Activated CD8-positive, alpha-beta memory T cell treated with anti-CD3 and anti-CD28 coated beads, Interleukin-2, amount 50 U/mL, for 4 hours (primary cell): ENCODE measurements around the gene GNB2.

ENCODE experiments used
- DNase-seq: peaks from one replicate; pipeline ENCODE4 v3.0.0-alpha.2; 2020

The GNB2 gene

GRCh38 chr7:100682228-100682741, 8.7 kb downstream of the GNB2 start:
- no peak for DNase-seq

- DNase-seq: no peak
Observed at GRCh38 chr7:100682991-100683658, 9.6 kb downstream of the GNB2 start.

- no peak for DNase-seq
Observed at GRCh38 chr7:100683659-100684533, 10.4 kb downstream of the GNB2 start.

- no peak for DNase-seq
Observed at GRCh38 chr7:100684534-100685042, 11.0 kb downstream of the GNB2 start.

- DNase-seq: no peak
Observed at GRCh38 chr7:100685049-100685605, 11.6 kb downstream of the GNB2 start.

- DNase-seq: no peak
Observed at GRCh38 chr7:100685631-100686145, 12.1 kb downstream of the GNB2 start.

GRCh38 chr7:100686201-100686821, 12.8 kb downstream of the GNB2 start:
- DNase-seq: no peak

- no peak for DNase-seq
Observed at GRCh38 chr7:100686822-100687211, 13.3 kb downstream of the GNB2 start.

- no peak for DNase-seq
Observed at GRCh38 chr7:100687261-100687660, 13.7 kb downstream of the GNB2 start.

- DNase-seq: no peak
Observed at GRCh38 chr7:100687751-100688300, 14.3 kb downstream of the GNB2 start.

GRCh38 chr7:100688326-100688860, 14.9 kb downstream of the GNB2 start:
- DNase-seq: no peak

GRCh38 chr7:100689230-100690135, 15.9 kb downstream of the GNB2 start:
- DNase-seq: no peak

GRCh38 chr7:100691676-100692577, 18.4 kb downstream of the GNB2 start:
- peak; percentile 82 for DNase-seq

- DNase-seq: no peak
Observed at GRCh38 chr7:100692578-100692961, 19.0 kb downstream of the GNB2 start.

- no peak for DNase-seq
Observed at GRCh38 chr7:100693312-100694097, 20.0 kb downstream of the GNB2 start.

- DNase-seq: peak; percentile 71
Observed at GRCh38 chr7:100694098-100694745, 20.7 kb downstream of the GNB2 start, which contains the start of gene GIGYF1. Gene GIGYF1, minus strand, starts transcription at chr7:100694250. Its CDS starts 6,012 bp downstream, at chr7:100688238.

GRCh38 chr7:100696123-100696521, 22.6 kb downstream of the GNB2 start:
- no peak for DNase-seq

GRCh38 chr7:100699018-100699417, 25.5 kb downstream of the GNB2 start:
- DNase-seq: no peak
